Mesendoderm (in vitro differentiated cells): ENCODE data around the gene NSMF.

Source experiments
- DNase-seq: peaks from one replicate; pipeline ENCODE4 v3.0.0; 2013
- H2AK5ac ChIP-seq: 2 replicates; pipeline ENCODE4 v1.6.1; 2013; ENCODE audit warnings: low read length, inconsistent platforms
- H2BK120ac ChIP-seq: 2 replicates; pipeline ENCODE4 v1.6.1; 2013; ENCODE audit warnings: low read depth, mild to moderate bottlenecking, low read length, moderate library complexity, mixed read lengths
- H2BK15ac ChIP-seq: replicated peaks from 2 replicates; pipeline ENCODE4 v1.6.1; 2013; ENCODE audit warnings: low read depth, mild to moderate bottlenecking, moderate library complexity
- H2BK5ac ChIP-seq: 2 replicates; pipeline ENCODE4 v1.6.1; 2013; ENCODE audit warnings: low read length, inconsistent platforms
- H3K18ac ChIP-seq: 2 replicates; pipeline ENCODE4 v1.6.1; 2013; ENCODE audit warnings: mild to moderate bottlenecking, low read length, mixed read lengths
- H3K23ac ChIP-seq: one replicate; pipeline ENCODE4 v1.6.1; 2013; ENCODE audit warnings: low read length
- H3K27ac ChIP-seq: 2 replicates; pipeline ENCODE4 v1.5.1; 2013; ENCODE audit warnings: low read depth, mild to moderate bottlenecking, inconsistent platforms, low read length, moderate library complexity
- H3K27me3 ChIP-seq: 2 replicates; pipeline ENCODE4 v1.6.1; 2013; ENCODE audit warnings: low read length, control low read depth, mild to moderate bottlenecking, inconsistent platforms; ENCODE audit not compliant: insufficient read depth, poor library complexity
- H3K36me3 ChIP-seq: 2 replicates; pipeline ENCODE4 v1.6.1; 2013; ENCODE audit warnings: low read length, inconsistent platforms; ENCODE audit not compliant: control insufficient read depth, insufficient read depth
- H3K4ac ChIP-seq: one replicate; pipeline ENCODE4 v1.6.1; 2013; ENCODE audit warnings: low read depth, mild to moderate bottlenecking, low read length, moderate library complexity
- H3K4me1 ChIP-seq: 2 replicates; pipeline ENCODE4 v1.6.1; 2013; ENCODE audit warnings: low read depth, low read length, inconsistent platforms; ENCODE audit not compliant: control insufficient read depth
- H3K4me2 ChIP-seq: 2 replicates; pipeline ENCODE4 v1.6.1; 2013; ENCODE audit warnings: low read length
- H3K4me3 ChIP-seq: 2 replicates; pipeline ENCODE4 v1.5.1; 2013; ENCODE audit warnings: mild to moderate bottlenecking, low read length
- H3K56ac ChIP-seq: one replicate; pipeline ENCODE4 v1.6.1; 2013; ENCODE audit warnings: low read length
- H3K79me1 ChIP-seq: 2 replicates; pipeline ENCODE4 v1.6.1; 2013; ENCODE audit warnings: low read length, inconsistent platforms
- H3K79me2 ChIP-seq: 2 replicates; pipeline ENCODE4 v1.6.1; 2013; ENCODE audit warnings: mild to moderate bottlenecking, low read length; ENCODE audit not compliant: control insufficient read depth, insufficient read depth
- H3K9ac ChIP-seq: 2 replicates; pipeline ENCODE4 v1.6.1; 2013; ENCODE audit warnings: low read length, inconsistent platforms
- H4K5ac ChIP-seq: one replicate; pipeline ENCODE4 v1.6.1; 2013; ENCODE audit warnings: low read length
- H4K8ac ChIP-seq: one replicate; pipeline ENCODE4 v1.6.1; 2013; ENCODE audit warnings: low read depth, mild to moderate bottlenecking, control low read depth, low read length, moderate library complexity
- WGBS: extraction: QIAGEN DNeasy Blood & Tissue Kit; methylation state at CpG from one replicate; pipeline ENCODE4 v1.1.7; 2013; ENCODE audit warnings: low lambda C conversion rate, missing lambda C conversion rate; ENCODE audit not compliant: insufficient coverage; ENCODE audit errors: extremely low coverage; 5-methylcytosine and 5-hydroxymethylcytosine counted together

Gene NSMF

DNA sequence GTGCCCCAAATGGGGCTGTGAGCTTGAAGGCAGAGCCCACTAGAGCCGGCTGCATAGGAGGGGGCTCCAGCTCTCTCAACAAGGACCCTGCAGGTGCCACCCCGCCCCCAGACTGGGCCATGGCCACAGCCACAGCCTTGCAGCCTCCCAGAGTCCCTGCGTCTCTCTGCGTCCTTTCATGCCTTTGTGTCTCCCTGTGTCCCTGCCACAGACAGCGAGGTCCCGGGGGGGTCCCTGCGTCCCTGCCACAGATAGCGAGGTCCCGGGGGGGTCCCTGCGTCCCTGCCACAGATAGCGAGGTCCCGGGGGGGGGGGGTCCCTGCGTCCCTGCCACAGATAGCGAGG is 29.6 kb downstream of the NSMF start:
- no peaks in the 10 kb centered on the region for H3K36me3 ChIP-seq
- no peaks in the 10 kb centered on the region for H3K27me3 ChIP-seq
- no CpG with 5 or more reads among the region's 14 CpGs for WGBS
- H2AK5ac ChIP-seq: no peak overlapping the region
- no peak overlapping the region for H4K8ac ChIP-seq
- H3K4me1 ChIP-seq: no peaks in the 10 kb centered on the region
- H3K18ac ChIP-seq: no peak overlapping the region
- H3K23ac ChIP-seq: no peak overlapping the region
- H3K4me2 ChIP-seq: no peak overlapping the region
- no peak overlapping the region for H3K56ac ChIP-seq
- no peak overlapping the region for H2BK15ac ChIP-seq
- no peaks in the 10 kb centered on the region for H3K79me2 ChIP-seq
- no peak overlapping the region for H2BK5ac ChIP-seq
- no peak overlapping the region for H3K9ac ChIP-seq
- no peaks in the 10 kb centered on the region for H3K79me1 ChIP-seq
- no peak overlapping the region for H4K5ac ChIP-seq
- H2BK120ac ChIP-seq: no peak overlapping the region
- no peak for DNase-seq
- no peak overlapping the region for H3K4ac ChIP-seq
- no peak overlapping the region for H3K27ac ChIP-seq
- no peak overlapping the region for H3K4me3 ChIP-seq

- H3K18ac ChIP-seq: no peak overlapping the region
- H2BK120ac ChIP-seq: no peak overlapping the region
- H3K9ac ChIP-seq: no peak overlapping the region
- no peak overlapping the region for H3K4ac ChIP-seq
- no peaks in the 10 kb centered on the region for H3K36me3 ChIP-seq
- H3K4me2 ChIP-seq: no peak overlapping the region
- H3K79me1 ChIP-seq: no peaks in the 10 kb centered on the region
- H3K27me3 ChIP-seq: no peaks in the 10 kb centered on the region
- H4K8ac ChIP-seq: no peak overlapping the region
- H2BK5ac ChIP-seq: no peak overlapping the region
- no peak overlapping the region for H2AK5ac ChIP-seq
- H3K79me2 ChIP-seq: no peaks in the 10 kb centered on the region
- no peak overlapping the region for H3K27ac ChIP-seq
- DNase-seq: no peak
- no peak overlapping the region for H3K56ac ChIP-seq
- WGBS: no CpG with 5 or more reads among the region's 27 CpGs
- H3K23ac ChIP-seq: no peak overlapping the region
- no peak overlapping the region for H3K4me3 ChIP-seq
- H3K4me1 ChIP-seq: no peaks in the 10 kb centered on the region
- no peak overlapping the region for H4K5ac ChIP-seq
- H2BK15ac ChIP-seq: no peak overlapping the region
Measured at GRCh38 chr9:137428841-137429545, 30.1 kb downstream of the NSMF start.

- Histone ChIP-seq H4K5ac (no peak overlapping the region), H3K79me2 (no peaks in the 10 kb centered on the region), H3K23ac (no peak overlapping the region), H3K4ac (no peak overlapping the region), H3K36me3 (no peaks in the 10 kb centered on the region), H3K79me1 (no peaks in the 10 kb centered on the region), H2AK5ac (no peak overlapping the region), H4K8ac (no peak overlapping the region), H3K27me3 (no peaks in the 10 kb centered on the region), H2BK120ac (no peak overlapping the region), H3K56ac (no peak overlapping the region), H3K18ac (no peak overlapping the region), H3K4me1 (no peaks in the 10 kb centered on the region), H3K4me3 (no peak overlapping the region), H3K4me2 (no peak overlapping the region), H3K27ac (no peak overlapping the region), H2BK5ac (no peak overlapping the region), H2BK15ac (no peak overlapping the region), H3K9ac (no peak overlapping the region)
- no CpG with 5 or more reads among the region's 6 CpGs for WGBS
- no peak for DNase-seq
Measured at GRCh38 chr9:137428311-137428630, 30.9 kb downstream of the NSMF start.

GRCh38 chr9:137427454-137428310 is 31.5 kb downstream of the NSMF start:
- no CpG with 5 or more reads among the region's 27 CpGs for WGBS

DNA sequence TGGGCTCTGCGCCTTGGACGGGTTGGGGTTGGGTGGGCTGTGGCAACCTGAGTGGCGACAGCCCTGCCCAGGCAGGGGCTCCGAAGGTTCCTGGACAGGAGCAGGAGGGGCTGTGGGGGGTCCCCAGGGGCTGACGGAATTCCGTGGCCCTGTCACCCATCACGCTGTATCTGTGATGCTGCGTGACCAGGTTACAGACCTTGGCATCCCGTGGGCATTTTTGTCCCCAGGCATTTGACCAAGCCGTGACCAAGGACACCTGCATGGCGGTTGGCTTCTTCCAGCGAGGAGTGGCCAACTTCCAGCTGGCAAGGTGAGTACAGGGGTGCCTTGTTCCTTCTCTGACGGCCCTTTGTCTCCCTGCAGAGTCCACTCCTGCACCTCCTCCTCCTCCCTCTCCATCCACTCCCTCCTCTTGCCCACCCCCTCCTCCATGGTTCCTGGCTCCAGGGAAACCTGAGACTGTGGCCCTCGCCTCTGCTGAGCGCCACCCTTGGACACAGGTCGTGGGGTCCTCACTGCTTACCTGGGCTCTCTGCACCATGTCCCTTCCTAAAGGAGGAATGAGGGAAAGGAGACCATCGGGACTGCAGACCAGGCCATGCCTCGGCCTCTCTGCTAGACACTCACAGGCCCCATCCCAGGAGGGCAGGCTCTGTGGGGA is 33.0 kb downstream of the NSMF start:
- no peak overlapping the region for H2BK120ac ChIP-seq
- H2AK5ac ChIP-seq: no peak overlapping the region
- H3K27me3 ChIP-seq: no peaks in the 10 kb centered on the region
- no peaks in the 10 kb centered on the region for H3K36me3 ChIP-seq
- DNase-seq: no peak
- peaks cover 4% of the 10 kb centered on the region for H3K79me1 ChIP-seq
- no peaks in the 10 kb centered on the region for H3K79me2 ChIP-seq
- no peak overlapping the region for H2BK5ac ChIP-seq
- no peak overlapping the region for H3K23ac ChIP-seq
- H4K5ac ChIP-seq: no peak overlapping the region
- H3K27ac ChIP-seq: no peak overlapping the region
- H3K56ac ChIP-seq: no peak overlapping the region
- WGBS: no CpG with 5 or more reads among the region's 18 CpGs
- peaks cover 3% of the 10 kb centered on the region for H3K4me1 ChIP-seq
- no peak overlapping the region for H3K4ac ChIP-seq
- no peak overlapping the region for H4K8ac ChIP-seq
- no peak overlapping the region for H3K4me2 ChIP-seq
- H3K4me3 ChIP-seq: no peak overlapping the region
- H2BK15ac ChIP-seq: no peak overlapping the region
- no peak overlapping the region for H3K9ac ChIP-seq
- H3K18ac ChIP-seq: no peak overlapping the region

More at GRCh38 chr9:137427454-137428310, 31.5 kb downstream of the NSMF start:
- no peaks in the 10 kb centered on the region for H3K79me2 ChIP-seq
- H2BK120ac ChIP-seq: no peak overlapping the region
- H2BK15ac ChIP-seq: no peak overlapping the region
- no peaks in the 10 kb centered on the region for H3K36me3 ChIP-seq
- no peaks in the 10 kb centered on the region for H3K4me1 ChIP-seq
- no peak overlapping the region for H3K18ac ChIP-seq
- H4K8ac ChIP-seq: no peak overlapping the region
- H3K79me1 ChIP-seq: no peaks in the 10 kb centered on the region
- no peak overlapping the region for H3K4me3 ChIP-seq
- H4K5ac ChIP-seq: no peak overlapping the region
- H3K4me2 ChIP-seq: no peak overlapping the region
- no peak overlapping the region for H3K27ac ChIP-seq
- H3K9ac ChIP-seq: no peak overlapping the region
- no peak overlapping the region for H3K56ac ChIP-seq
- no peaks in the 10 kb centered on the region for H3K27me3 ChIP-seq
- H2AK5ac ChIP-seq: no peak overlapping the region
- no peak for DNase-seq
- H3K4ac ChIP-seq: no peak overlapping the region
- H3K23ac ChIP-seq: no peak overlapping the region
- H2BK5ac ChIP-seq: no peak overlapping the region
